K562 treated with DMSO at 1 percent for 24 hours (cell line): ENCODE data around the gene ANKMY2. TPM values are rescaled to one million over a fixed set of nuclear protein-coding genes. Genes with fewer than 3 reads are reported as not detected.

Source experiments
- total RNA-seq: library from RNA; unstranded; fragments of 300-600 nt; gene quantifications from 2 replicates; pipeline ENCODE4 v1.2.3, GENCODE V29; 2022; ENCODE audit warnings: low read depth; ENCODE audit not compliant: insufficient read depth

Gene ANKMY2
- 25.8 and 29.7 TPM in 2 replicates for total RNA-seq

GRCh38 chr7:16645593-16646471 lies at the start of gene ANKMY2, which contains the start of gene BZW2:
TSS of gene ANKMY2 (minus strand) at chr7:16645754. CDS start at chr7:16645573, 181 bp downstream.
TSS of gene BZW2 (plus strand) at chr7:16646181. CDS start at chr7:16665444, 19,263 bp downstream.

Other genes starting within 250 kb of the ANKMY2 start
- 3.0 and 3.3 TPM in 2 replicates for gene CRPPA, start 224.2 kb downstream of the ANKMY2 start, total RNA-seq
- gene SOSTDC1, start 180.0 kb downstream of the ANKMY2 start, total RNA-seq, result 20.3 and 24.6 TPM in 2 replicates
- gene LRRC72, start 118.9 kb downstream of the ANKMY2 start, total RNA-seq, result not detected in 2 replicates
- gene BZW2, start 427 bp upstream of the ANKMY2 start, total RNA-seq, result 48.8 and 52.0 TPM in 2 replicates
- 36.6 and 43.9 TPM in 2 replicates for gene TSPAN13, start 108.0 kb upstream of the ANKMY2 start, total RNA-seq
- gene AGR2, start 159.2 kb upstream of the ANKMY2 start, total RNA-seq, result not detected in 2 replicates
- not detected in 2 replicates for gene AGR3, start 236.2 kb upstream of the ANKMY2 start, total RNA-seq